GM13976 (cell line): Measurements from ENCODE around the gene TSPAN33.

ENCODE experiments used
- DNase-seq: peaks from one replicate; pipeline ENCODE4 v3.0.0; 2012; ENCODE audit warnings: low spot score
- CTCF ChIP-seq: IDR thresholded peaks from 2 replicates; pipeline ENCODE4 v1.5.1; 2012; ENCODE audit warnings: borderline replicate concordance, mild to moderate bottlenecking; ENCODE audit not compliant: insufficient read depth; ENCODE audit errors: extremely low read depth, missing control alignments, control extremely low read depth
- in situ Hi-C: fragments of 300-500 bp; cut with MboI; formaldehyde crosslinking; loops from one replicate; pipeline ENCODE4 v1.12.0; 2022; ENCODE audit warnings: low sequenced_read_pairs, mixed read lengths, inconsistent platforms; ENCODE audit not compliant: unreplicated experiment

TSPAN33 gene

GRCh38 chr7:129149511-129149910, 5.0 kb downstream of the TSPAN33 start:
- TF ChIP-seq CTCF, result no peak
- no peak for DNase-seq
- in situ Hi-C loops, result no loop called here

GRCh38 chr7:129150199-129150996, 5.9 kb downstream of the TSPAN33 start:
- in situ Hi-C loops, result no loop called here
- DNase-seq, result no peak
- no peak for TF ChIP-seq CTCF

GRCh38 chr7:129157651-129158050, 13.1 kb downstream of the TSPAN33 start:
- in situ Hi-C loops, result no loop called here

GRCh38 chr7:129159539-129159938, 15.0 kb downstream of the TSPAN33 start:
- DNase-seq, result no peak
- in situ Hi-C loops, result no loop called here
- TF ChIP-seq CTCF, result no peak

More at GRCh38 chr7:129157651-129158050, 13.1 kb downstream of the TSPAN33 start:
- TF ChIP-seq CTCF, result no peak
- DNase-seq, result no peak

- in situ Hi-C loops, result no loop called here
- DNase-seq, result no peak
- no peak for TF ChIP-seq CTCF
Measured at GRCh38 chr7:129160161-129160905, 15.8 kb downstream of the TSPAN33 start.

GRCh38 chr7:129161524-129162225, 17.2 kb downstream of the TSPAN33 start:
- no peak for TF ChIP-seq CTCF
- DNase-seq, result no peak
- in situ Hi-C loops, result no loop called here
